Measurements from ENCODE around the gene TOMM22.

The TOMM22 gene

GRCh38 chr22:38734421-38735100 is 52.8 kb downstream of the TOMM22 start:
- DNase-seq (ENCODE audit: low read depth): no peak
